Occipital lobe (tissue), 1 donor: Measurements from ENCODE around the gene USP44. TPM values are rescaled to one million over a fixed set of nuclear protein-coding genes. Genes with fewer than 3 reads are reported as not detected.

Source experiments
- total RNA-seq: library from RNA; depleted of rRNA; stranded (reverse); fragments of >200 nt; gene quantifications from one replicate; pipeline ENCODE4 v1.2.3, GENCODE V29; 2014

Gene USP44
- total RNA-seq, 1 donor from 2014 or later, result 3.6 TPM

Other genes with a start within 250 kb of the USP44 start
- gene METAP2, start 77.3 kb downstream of the USP44 start, total RNA-seq, result 58.8 TPM
- 44.3 TPM for gene NTN4, start 239.3 kb upstream of the USP44 start, total RNA-seq